ENCODE data around the gene KMT5B.

Gene KMT5B

GRCh38 chr11:68133761-68134160 is 79.3 kb downstream of the KMT5B start:
- ChIA-PET POLR2A (no interaction called here), CTCF (no interaction called here)
- DNase-seq (ENCODE audit: extremely low spot score) = no peak
- no peak for TF ChIP-seq CTCF (IDR thresholded peaks at IDR 0.05; ENCODE audit: control extremely low read depth, extremely low read depth, low read depth, missing control alignments)

GRCh38 chr11:68130121-68130520 is 83.0 kb downstream of the KMT5B start:
- DNase-seq (ENCODE audit: extremely low spot score) = no peak
- CTCF ChIA-PET = no interaction called here
- no peak for TF ChIP-seq CTCF (IDR thresholded peaks at IDR 0.05; ENCODE audit: control extremely low read depth, extremely low read depth, low read depth, missing control alignments)
- POLR2A ChIA-PET = no interaction called here

- ChIA-PET POLR2A (no interaction called here), CTCF (interaction anchor here (1.3 kb wide), 1 partner anchor 80 kb away, joined by 4 read pairs; no protein-coding TSS in a partner anchor)
- no peak for DNase-seq (ENCODE audit: extremely low spot score)
- no peak for TF ChIP-seq CTCF (IDR thresholded peaks at IDR 0.05; ENCODE audit: control extremely low read depth, extremely low read depth, low read depth, missing control alignments)
These were observed 84.3 kb downstream of the KMT5B start for GRCh38 chr11:68128682-68129327.

- CTCF ChIA-PET = interaction anchor here (1.3 kb wide), 1 partner anchor 81 kb away, joined by 4 read pairs; no protein-coding TSS in a partner anchor
- POLR2A ChIA-PET = no interaction called here
- TF ChIP-seq CTCF (IDR thresholded peaks at IDR 0.05; ENCODE audit: control extremely low read depth, extremely low read depth, low read depth, missing control alignments) = no peak
- no peak for DNase-seq (ENCODE audit: extremely low spot score)
These were observed 85.1 kb downstream of the KMT5B start for GRCh38 chr11:68127714-68128681.

- TF ChIP-seq CTCF (IDR thresholded peaks at IDR 0.05; ENCODE audit: control extremely low read depth, extremely low read depth, low read depth, missing control alignments) = no peak
- ChIA-PET POLR2A (no interaction called here), CTCF (interaction anchor here (2.1 kb wide), 1 partner anchor 84 kb away, joined by 7 read pairs; no protein-coding TSS in a partner anchor)
- no peak for DNase-seq (ENCODE audit: extremely low spot score)
These were observed 87.9 kb downstream of the KMT5B start for GRCh38 chr11:68125164-68125563.

GRCh38 chr11:68122936-68123539 is 90.1 kb downstream of the KMT5B start:
- TF ChIP-seq CTCF (IDR thresholded peaks at IDR 0.05; ENCODE audit: control extremely low read depth, extremely low read depth, low read depth, missing control alignments) = no peak
- DNase-seq (ENCODE audit: extremely low spot score) = no peak
- CTCF ChIA-PET = no interaction called here
- POLR2A ChIA-PET = interaction anchor here (0.7 kb wide), 2 partner anchors 42 to 70 kb away, joined by 3 to 4 read pairs; no protein-coding TSS in a partner anchor

Data from GM10248 (cell line).